NCI-H1694 treated with DMSO at 0.1 percent for 48 hours (cell line): ENCODE data around the gene RTEL1.
A peak's percentile ranks its signal among the peaks of the same experiment; 100 is the strongest.
"Not testable (repeated sequence)": the region's sequence is repeated elsewhere in the genome, so short reads cannot be mapped to it uniquely, and the experiment has no call there.

ENCODE experiments used
- DNase-seq: peaks from one replicate; lab custom pipeline; 2025; lab: John Stamatoyannopoulos, UW

Gene RTEL1

DNA sequence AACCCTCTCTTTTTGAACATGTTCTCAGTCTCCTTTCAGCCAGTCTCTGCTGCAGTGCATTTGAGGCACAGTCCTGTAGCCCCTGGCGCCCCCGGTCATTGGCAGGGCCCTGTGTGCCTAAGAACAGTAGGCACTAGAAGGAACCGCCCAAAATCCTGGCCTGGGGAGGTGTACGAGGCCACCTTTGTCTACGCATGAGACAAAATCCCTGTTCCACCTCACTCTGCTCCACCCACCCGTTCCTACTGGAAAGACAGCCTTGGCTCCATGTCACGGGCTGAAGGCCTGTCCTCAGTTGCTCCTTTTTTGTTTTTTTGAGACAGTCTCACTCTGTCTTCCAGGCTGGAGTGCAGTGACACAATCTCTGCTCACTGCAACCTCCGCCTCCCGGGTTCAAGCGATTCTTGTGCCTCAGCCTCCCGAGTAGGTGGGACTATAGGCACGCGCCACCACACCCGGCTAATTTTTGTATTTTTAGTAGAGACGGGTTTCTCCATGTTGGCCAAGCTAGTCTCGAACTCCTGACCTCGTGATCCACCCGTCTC is 72.1 kb downstream of the RTEL1 start:
- not testable (repeated sequence) for DNase-seq

DNA sequence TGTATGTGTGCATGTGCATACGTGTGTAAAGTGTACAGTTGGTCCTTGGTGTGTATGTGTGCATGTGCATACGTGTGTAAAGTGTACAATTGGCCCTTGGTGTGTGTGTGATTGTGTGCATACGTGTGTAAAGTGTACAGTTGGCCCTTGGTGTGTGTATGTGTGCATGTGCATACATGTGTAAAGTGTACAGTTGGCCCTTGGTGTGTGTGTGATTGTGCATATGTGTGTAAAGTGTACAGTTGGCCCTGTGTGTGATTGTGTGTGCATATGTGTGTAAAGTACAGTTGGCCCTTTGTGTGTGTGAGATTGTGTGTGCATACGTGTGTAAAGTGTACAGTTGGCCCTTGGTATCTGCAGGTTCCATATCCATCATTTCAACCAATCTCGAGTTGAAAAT is 73.3 kb downstream of the RTEL1 start:
- no peak for DNase-seq

DNA sequence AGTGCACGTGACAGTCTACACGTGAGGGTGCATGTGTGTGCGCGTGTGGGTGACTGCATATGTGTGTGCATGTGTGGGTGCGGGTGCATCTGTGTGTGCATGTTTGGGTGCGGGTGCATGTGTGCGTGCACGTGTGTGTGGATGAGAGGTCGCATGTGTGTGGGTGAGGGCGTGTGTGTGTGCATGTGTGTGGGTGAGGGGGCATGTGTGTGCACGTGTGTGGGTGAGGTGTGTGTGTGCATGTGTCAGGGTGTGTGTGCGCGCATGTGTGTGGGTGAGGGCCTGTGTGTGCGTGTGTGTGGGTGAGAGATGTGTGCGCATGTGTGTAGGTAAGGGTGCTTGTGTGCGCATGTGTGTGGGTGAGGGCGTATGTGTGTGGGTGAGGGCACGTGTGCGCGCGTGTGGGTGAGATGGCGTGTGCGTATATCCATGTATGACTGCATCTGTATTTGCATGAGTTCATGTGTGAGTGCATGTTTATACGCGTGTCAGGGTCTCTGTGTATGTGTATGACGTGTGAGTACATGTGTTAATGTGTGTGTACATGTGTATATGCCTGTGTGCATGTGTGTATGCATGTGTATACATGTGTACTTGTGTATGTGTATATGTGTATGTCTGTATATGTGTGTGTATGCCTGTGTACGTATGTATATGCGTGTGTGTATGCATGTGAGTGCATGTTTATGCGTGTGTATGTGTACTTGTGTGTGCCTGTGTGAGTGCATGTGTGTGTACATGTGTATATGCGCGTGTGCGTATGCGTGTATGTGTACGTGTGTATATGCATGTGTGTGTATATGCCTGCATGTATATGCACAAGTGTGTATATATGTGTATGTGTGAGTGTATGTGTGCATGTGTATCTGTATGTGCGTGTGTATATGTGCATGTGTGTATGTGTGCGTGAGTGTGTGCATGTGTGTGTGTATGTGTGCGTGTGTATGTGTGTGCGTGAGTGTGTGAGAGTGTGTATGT is 74.3 kb downstream of the RTEL1 start:
- DNase-seq, result no peak

DNA sequence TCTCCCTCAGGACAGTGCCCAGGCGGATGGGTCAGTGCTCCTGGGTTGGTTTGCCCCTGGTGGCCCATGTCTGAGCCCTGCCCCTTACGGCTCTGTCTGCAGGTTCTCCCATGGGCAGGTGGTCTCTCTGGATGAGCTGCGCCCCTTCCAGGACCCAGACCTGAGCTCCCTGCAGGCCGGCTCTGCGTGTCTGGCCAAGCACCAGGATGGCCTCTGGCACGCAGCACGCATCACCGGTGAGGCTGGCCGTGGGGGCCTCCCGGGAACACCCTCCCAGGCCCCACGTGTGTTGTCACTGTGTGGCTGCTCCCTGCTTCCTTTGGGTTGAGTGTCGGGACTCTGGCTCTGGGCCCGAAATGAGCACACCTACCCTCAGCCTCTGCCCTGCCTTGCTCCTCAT is 75.0 kb downstream of the RTEL1 start:
- no peak for DNase-seq

DNA sequence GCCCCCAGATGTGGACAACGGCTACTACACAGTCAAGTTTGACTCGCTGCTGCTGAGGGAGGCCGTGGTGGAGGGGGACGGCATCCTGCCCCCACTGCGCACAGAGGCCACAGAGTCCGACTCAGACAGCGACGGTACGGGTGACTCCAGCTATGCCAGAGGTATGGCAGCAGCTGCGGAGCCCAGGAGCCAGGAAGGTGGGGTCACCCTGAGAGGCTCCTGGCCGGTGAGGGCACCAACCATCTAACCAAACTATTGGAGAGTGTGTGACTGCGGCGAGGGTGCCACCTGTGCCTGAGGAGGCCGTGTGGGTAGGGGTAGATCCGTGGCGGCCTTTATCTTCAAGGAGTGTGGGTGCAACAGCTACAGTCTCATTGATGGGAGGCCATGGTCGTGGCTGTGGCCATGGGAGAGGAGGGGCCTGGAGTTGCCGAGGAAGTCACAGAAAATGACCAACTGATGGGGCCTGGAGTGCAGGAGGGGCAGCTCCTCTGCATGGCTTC is 75.5 kb downstream of the RTEL1 start:
- no peak for DNase-seq

DNA sequence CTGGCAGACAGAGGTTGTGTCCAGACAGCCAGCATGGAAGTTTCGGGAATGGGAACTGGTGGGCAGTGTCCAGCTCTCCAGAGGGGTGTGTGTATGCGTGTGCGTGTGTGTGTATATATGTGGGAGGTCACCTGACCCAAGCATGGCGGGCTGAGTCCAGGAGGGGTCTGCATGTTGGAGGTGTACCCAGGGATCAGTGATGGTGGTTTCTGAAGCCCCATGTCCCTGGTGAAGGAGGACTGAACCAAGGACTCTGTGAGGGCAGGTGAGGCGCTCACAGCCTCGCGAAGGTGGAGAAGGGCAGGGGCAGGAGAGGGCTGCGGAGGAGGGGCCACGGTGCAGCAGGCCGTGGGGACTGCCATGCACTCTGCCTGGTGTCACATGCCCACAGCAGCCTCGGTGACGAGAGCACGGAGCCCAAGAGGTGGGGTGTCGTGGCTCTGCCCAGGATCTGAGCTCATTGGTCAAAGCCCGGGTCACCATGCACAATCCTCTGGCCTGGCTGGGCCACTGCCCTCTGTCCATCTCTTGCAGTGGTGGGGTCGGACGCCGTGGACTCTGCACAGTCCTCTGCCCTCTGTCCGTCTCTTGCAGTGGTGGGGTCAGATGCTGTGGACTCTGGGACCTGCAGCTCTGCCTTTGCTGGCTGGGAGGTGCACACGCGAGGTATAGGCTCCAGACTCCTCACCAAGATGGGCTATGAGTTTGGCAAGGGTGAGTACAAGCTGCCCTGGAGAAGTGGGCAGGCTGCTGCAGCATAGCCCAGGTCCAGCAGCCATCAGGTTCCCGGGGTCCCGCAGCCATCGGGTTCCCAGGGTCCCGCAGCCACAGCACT is 76.2 kb downstream of the RTEL1 start:
- no peak for DNase-seq

DNA sequence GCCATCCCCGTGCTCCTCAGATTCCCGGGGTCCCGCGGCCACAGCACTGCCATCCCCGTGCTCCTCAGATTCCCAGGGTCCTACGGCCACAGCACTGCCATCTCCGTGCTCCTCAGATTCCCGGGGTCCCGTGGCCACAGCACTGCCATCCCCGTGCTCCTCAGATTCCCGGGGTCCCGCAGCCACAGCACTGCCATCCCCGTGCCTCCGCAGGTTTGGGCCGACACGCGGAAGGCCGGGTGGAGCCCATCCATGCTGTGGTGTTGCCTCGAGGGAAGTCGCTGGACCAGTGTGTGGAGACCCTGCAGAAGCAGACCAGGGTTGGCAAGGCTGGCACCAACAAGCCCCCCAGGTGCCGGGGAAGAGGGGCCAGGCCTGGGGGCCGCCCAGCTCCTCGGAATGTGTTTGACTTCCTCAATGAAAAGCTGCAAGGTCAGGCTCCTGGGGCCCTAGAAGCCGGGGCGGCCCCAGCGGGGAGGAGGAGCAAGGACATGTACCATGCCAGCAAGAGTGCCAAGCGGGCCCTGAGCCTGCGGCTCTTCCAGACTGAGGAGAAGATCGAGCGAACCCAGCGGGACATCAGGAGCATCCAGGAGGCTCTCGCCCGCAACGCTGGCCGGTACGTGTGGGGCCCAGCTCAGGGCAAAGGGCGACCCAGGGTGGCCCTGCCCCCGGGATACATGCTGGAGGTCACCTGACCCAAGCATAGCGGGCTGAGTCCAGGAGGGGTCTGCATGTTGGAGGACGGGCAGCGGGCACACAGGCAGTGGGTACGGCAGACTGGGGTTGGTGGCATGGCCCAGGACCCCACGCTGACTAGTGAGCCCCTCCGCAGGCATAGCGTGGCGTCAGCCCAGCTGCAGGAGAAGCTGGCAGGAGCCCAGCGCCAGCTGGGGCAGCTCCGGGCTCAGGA is 77.1 kb downstream of the RTEL1 start:
- DNase-seq, result no peak

DNA sequence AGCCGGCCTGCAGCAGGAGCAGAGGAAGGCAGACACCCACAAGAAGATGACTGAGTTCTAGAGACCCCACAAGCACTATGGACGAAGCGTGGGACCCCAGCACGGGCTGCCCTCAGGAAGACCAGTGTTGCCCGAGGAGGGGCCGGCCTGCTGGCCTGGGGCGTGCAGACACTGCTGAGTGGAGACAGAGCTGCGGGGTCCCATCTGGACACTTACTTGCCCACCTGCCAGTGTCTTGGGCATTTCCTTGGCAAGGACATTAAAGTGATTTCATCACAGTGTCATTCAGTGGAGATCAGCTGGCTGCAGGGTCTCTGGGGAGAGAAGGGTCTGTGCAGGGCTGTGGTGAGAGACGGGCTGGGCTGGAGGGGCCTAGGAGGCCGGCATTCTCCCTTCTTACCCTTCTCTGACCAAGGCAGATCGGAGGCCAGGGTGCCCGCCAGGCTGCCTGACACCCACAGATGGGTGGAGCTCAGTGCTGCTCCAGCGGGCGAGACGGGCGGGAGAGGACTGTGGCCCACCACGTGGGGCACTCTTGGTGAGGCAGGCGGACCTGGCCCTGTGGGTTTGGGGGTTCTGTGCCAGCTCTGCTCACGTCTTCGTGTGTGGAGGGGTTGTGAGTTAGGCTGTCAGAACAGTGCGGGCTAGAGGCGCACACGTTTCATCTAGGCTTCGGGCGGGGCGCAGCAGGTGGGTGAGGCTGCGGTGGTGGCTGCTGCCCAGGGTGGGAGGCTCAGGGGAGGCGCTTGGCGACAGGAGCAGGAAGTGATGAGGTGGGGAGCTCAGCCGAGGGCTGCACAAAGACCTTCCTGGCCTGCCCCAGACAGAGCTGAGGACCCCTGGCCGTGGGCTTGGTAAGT is 78.0 kb downstream of the RTEL1 start, which contains the start of gene LIME1:
Gene LIME1 (plus strand): TSS at position 806 of the 860 bp plus-strand sequence. CDS start 886 bp downstream, outside the sequence.
- DNase-seq, result no peak

DNA sequence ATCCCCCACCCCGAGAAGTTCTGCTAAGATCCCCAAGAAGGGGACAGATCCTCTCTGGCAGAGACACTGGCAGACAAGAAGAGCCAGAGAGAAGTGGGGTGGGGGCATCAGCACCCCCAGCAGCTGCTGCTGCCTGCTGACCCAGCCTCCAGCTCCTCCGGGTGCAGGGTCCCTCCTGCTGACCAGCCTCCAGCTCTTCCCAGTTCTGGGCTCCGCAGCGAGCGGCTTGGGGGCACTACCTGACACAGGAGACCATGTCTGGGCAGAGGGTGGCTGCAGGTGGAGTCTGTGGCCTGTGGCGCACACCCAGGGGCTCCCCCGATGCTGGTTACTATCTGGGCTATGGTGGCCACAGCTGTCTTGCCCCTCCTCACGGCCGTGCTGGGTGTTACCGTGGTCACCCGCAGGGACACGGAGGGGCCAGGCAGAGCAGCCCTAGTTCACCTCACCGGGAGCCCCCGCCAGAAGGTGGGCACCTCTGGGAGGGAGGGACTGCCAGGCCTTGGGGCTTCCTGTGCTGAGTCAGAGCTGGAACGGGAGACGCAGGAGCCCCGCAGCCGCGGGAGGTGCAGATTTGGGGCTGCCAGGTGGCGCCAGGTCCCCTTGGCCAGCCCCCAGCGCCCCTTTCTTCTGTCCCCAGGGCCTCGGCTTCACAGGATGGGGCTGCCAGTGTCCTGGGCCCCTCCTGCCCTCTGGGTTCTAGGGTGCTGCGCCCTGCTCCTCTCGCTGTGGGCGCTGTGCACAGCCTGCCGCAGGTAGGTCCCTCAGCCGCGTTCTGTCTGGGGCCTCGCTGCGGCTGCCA is 79.0 kb downstream of the RTEL1 start:
- DNase-seq, result no peak

DNA sequence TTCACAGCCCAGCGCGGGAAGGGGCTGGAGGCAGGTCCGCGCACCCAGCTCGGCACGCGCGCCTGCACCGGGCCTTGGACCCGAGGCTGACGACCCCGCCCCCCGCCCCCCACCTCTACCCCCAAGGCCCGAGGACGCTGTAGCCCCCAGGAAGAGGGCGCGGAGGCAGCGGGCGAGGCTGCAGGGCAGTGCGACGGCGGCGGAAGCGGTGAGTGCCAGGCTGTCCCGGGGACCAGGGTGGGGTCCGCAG is 79.5 kb downstream of the RTEL1 start:
- no peak for DNase-seq

DNA sequence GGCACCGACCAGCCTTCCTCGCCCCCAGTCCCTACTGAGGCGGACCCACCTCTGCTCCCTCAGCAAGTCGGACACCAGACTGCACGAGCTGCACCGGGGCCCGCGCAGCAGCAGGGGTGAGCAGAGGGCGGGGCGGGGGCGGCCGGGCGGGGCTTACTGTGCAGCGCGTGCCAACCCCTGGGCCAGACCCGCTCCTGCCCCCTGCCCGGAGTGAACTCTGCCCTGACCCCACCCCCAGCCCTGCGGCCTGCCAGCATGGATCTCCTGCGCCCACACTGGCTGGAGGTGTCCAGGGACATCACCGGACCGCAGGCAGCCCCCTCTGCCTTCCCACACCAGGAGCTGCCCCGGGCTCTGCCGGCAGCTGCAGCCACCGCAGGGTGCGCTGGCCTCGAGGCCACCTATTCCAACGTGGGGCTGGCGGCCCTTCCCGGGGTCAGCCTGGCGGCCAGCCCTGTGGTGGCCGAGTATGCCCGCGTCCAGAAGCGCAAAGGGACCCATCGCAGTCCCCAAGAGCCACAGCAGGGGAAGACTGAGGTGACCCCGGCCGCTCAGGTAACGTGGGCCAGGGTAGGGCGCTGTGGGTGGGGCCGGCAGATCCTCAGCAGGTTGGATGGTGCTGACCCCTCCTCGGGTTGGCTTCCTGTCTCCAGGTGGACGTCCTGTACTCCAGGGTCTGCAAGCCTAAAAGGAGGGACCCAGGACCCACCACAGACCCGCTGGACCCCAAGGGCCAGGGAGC is 80.0 kb downstream of the RTEL1 start:
- no peak for DNase-seq

DNA sequence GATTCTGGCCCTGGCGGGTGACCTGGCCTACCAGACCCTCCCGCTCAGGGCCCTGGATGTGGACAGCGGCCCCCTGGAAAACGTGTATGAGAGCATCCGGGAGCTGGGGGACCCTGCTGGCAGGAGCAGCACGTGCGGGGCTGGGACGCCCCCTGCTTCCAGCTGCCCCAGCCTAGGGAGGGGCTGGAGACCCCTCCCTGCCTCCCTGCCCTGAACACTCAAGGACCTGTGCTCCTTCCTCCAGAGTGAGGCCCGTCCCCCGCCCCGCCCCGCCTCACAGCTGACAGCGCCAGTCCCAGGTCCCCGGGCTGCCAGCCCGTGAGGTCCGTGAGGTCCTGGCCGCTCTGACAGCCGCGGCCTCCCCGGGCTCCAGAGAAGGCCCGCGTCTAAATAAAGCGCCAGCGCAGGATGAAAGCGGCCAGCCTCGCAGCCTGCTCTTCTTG is 80.6 kb downstream of the RTEL1 start:
- DNase-seq, result no peak

DNA sequence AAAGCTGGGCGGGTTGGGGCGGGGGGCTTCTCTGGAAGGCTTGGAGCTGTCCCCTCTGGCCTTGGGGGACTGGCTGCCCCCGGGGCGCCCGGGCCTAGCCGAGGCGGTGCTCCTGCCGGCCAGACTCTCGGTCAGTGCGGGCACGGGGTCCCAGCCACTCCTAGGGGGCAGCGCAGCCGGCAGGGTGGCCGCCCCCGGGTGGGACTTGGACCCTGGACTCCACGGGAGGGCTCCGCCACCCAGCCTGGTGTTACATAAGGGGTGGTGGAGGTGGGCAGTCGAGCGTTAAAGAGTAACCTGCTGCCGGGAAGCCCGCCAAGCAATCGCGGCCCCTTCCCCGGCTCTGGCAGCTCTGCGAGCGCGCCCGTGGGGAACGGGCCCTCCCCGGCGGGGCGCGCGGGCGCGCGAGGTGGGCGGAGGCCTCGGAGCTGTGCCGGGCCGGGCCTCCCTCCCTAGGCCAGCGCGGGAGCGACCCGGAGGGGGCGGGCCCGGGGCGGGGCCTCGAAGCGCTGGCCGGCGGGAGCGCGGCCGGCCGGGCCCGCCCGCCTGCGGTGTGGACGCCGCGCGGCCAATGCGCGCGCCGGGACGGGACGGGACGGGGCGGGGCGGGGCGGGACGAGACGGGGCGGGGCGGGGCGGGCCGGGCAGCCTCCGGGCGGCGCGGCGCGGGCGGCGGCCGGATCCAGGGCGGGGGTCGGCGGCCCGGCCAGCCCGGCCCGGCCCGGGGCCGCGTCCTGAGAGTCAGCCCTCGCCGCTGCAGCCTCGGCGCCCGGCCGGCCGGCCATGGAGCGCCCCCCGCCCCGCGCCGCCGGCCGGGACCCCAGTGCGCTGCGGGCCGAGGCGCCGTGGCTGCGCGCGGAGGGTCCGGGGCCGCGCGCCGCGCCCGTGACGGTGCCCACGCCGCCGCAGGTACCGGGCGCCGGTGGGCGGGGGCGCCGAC is 81.3 kb downstream of the RTEL1 start, which contains the start of gene SLC2A4RG:
Gene SLC2A4RG (plus strand): TSS at position 647 of the 940 bp plus-strand sequence. CDS start 137 bp downstream, at position 784.
- DNase-seq, result peak; percentile 41

DNA sequence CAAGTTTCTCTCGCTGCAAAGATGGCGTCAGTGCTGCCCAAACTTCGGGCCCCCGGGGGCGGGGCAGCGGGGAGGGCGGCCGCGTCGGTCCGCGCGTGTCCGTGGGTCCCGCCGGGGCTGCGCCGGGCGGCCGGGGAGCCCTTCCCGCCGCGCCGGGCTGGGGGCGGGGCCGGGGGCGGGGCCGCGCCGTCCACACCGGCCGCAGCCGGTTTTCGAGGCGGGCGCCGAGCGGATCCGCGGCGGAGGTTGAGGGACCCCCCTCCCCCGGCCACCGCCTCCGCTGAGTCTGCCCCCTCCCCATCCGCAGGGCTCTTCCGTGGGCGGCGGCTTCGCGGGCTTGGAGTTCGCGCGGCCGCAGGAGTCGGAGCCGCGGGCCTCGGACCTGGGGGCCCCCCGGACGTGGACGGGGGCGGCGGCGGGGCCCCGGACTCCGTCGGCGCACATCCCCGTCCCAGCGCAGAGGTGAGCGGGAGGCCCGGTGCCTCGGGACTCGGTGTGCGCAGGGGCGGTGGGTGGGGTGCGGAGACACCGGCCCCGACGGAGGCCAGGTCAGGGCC is 82.0 kb downstream of the RTEL1 start:
- DNase-seq, result no peak

DNA sequence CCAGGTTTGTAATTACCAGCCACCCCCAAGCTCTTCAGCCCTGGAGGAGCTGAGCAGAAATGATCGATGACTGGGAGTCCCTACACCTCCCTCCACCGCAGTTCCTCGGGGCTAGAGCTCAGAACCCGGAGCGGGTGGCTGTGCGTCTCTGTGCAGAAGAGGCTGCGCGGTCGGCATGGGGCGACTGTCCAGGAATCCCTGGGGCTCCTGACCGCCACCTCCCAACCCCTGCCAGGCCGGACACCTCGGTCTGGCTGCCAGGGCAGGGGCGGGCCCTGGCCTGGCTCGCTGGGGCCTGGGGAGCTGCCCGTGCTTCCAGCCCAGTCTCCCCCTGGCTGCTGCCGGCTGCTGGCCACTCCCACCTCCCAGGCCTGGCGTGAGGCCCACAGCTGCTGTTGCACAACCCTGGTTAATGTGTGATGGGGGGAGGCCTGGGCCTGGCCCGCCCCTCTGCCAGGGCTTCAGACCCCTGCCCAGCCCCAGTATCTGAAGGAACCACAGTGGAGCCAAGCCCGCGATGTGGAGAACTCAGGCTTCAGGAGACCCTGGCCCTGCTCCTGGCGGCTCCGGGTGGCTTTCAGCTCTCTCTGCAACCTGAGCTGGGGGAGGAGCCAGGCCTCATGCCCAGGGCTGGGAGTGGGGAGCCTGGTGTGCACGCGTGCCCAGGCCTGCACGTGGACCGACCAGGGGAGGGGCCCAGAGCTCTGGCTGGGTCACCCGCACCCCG is 82.7 kb downstream of the RTEL1 start:
- DNase-seq, result peak; percentile 23

DNA sequence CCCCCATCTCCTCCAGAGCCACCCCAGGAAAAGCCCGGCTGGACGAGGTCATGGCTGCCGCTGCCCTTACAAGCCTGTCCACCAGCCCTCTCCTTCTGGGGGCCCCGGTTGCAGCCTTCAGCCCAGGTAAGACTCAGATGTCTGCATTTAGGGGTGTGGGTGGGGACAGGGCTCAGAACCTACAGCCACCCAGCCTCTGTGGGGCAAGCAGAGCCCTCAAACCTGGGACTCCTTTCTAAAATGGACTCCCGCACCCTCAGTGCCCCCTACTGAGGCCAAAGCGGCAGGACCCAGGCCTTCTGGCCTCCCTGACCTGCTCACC is 83.2 kb downstream of the RTEL1 start:
- DNase-seq, result no peak
